Activated CD8-positive, alpha-beta memory T cell treated with anti-CD3 and anti-CD28 coated beads for 1 hour (primary cell): ENCODE data around the gene WASF1.

Source experiments
- DNase-seq, 2 donors: peaks; one replicate each; pipeline ENCODE4 v3.0.0-alpha.2; 2020; ENCODE audit warnings: low read depth in 1 of 2; ENCODE audit errors: extremely low read depth in 1 of 2

WASF1 gene

DNA sequence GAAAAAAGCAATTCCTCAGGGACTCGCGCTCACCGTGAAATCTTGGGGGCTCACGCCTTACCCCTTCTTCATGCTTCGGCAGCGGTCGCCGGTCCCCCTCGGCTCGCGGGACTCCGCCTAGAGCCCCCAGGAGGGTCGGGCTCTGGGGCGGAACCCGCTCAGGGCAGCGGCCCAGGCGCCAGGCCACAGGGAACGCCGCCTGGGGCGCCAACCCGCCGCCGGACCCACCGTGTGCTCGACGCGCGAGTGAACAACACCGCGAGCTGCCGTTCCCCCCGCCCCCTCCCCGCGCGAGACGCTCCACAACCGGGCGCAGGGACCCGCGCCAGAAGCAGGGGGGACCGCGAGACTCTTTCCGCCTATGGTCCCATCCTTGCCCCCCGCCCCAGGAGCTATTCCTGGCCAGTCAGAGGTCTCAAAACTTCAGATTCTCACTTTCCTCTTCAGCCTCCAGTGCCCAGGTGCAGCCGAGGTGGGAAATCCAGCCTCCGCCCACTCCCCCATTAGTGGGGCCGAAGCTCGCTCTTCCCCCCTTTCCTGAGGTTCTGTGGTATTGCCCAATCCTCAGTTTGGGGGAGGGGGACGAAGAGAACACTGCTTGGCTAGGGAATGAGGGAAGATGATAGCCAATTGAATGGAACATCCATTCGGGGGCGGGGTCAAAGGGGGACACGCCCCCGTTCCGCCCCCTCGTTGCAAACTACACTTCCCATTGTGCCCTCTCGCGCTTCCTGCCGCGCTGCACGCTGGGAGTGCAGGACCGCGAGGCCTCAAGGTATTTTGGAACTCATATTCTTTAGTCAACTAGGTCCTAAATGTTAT, at the start of gene WASF1:
Gene WASF1 (minus strand): TSS at position 265 of the 822 bp plus-strand sequence. CDS start 52,069 bp downstream, outside the sequence.
- peak; percentile 58 to 77 for DNase-seq

DNA sequence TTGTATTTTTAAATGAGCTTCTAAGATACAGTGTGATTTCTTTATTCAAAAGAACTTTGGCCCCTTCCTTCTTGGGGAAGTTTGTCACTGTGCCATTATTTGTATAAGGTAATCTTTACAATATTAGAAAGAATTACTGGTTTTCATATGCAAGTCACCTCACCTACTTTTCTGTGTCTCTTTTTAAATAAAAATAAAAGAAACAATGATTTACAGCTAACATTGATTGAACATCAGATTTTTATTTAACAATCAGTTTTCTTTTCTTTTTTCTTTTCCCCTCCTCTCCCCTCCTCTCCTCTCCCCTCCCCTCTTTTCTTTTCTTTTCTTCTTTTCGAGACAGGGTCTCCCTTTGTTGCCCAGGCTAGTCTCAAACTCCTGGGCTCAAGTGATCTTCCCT, 46.8 kb upstream of the WASF1 start:
- no peak for DNase-seq

DNA sequence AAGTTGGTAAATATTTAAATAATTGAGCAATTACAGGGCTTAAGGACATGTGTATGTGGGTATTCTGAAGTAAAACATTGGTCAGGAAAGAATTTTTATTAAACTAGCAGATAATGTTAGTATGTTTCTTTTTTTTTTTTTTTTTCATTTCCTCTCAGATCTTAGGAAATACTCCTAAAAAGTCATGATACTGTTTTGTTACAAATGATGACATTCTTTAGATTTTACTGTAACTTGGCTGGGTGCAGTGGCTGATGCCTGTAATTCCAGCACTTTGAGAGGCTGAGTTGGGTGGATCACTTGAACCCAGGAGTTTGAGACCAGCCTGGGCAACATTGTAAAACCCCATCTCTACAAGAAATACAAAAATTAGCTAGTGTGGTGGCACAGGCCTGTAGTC, 42.3 kb upstream of the WASF1 start:
- DNase-seq = no peak

DNA sequence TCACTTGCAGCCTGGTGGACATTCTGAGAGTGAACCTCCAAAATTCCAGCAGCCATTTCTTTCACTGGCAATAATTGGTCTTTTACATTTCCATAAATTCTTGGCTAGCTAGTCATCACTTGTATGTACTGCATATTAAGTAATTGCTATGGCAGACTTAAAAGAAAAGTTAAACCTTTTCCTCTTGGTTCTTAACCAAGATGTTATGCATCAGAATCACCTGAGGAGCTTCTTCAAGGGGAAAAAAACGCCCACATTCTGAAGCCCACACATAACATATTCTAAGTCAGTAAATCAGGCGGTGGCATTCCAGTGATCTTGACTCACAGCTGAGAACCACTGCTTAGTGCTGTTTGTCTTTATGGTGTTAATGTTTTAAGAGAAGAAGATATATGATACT, 37.8 kb upstream of the WASF1 start:
- no peak for DNase-seq

DNA sequence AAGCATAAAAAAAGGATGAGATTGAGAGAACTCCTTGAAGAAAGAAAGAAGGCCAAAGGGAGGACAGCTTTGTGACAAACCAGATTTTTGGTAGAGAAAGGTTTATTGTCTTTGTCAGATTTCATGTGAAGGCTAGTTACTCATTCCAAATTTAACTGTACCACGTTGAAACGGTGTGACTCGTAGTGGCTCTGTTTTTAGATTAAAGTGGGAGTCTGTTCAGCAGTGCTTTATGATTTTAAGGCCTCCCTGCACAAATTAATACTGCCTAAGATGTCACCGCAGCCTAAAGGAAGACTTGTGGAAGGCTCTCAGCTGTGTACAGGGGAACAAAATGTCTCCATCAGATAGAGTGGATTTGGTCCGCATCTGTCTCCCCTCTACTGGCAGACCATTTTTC, 36.7 kb upstream of the WASF1 start:
- DNase-seq = no peak

DNA sequence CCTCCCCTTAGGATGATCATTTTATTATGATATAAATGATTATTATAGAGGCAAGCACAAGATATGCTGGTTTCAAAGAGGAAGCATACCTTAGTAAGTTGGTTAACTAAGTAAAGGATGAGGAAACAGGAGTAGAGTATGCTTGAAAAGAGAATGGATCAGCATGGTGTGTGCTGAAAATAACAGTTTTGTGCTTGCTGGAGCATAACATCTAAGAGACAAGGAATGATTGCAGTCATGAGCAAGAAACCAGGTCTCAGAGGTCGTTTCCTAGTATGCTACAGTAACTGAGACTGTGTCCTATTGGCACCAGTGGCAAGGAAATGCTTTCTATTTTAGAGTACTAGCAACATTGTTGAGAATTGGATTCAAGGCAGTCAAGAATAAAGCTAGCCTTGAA, 34.9 kb upstream of the WASF1 start:
- no peak for DNase-seq

DNA sequence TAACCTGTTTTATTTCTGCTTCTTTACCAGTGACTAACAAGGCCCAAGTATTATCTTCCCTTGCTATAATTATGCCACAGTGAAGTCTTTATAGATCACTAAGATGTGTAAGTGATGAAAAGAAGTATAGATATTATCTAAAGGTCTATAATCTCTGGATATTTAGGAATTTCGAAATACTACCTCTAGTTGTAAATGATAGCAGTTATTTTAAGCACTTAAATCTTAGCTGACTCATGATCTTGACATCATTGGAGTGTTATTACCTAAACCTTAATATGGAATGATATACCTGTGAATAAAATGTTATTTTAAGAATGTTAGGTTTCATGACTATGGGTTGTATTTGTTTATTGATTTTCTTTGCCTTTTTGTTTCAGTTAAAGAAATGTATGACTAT, 32.3 kb upstream of the WASF1 start:
- no peak for DNase-seq

DNA sequence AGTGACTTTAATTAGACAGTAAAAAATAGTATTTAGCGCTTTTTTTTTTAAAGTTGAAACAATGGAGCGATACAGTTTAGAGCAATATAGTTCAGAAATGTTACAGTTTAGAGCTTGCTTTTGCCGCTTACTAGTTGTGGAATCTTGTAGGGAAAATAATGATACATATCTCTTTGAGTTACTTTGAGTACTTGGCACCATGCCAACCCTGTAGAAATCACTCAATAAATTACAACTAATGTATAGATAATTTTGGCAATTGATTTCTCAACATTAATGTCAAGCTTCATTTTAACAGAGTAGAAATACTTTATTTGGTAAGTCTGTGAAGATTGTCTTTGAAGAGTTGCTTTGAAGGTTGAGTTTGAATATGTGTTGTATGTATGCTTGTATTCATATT, 28.2 kb upstream of the WASF1 start:
- no peak for DNase-seq

DNA sequence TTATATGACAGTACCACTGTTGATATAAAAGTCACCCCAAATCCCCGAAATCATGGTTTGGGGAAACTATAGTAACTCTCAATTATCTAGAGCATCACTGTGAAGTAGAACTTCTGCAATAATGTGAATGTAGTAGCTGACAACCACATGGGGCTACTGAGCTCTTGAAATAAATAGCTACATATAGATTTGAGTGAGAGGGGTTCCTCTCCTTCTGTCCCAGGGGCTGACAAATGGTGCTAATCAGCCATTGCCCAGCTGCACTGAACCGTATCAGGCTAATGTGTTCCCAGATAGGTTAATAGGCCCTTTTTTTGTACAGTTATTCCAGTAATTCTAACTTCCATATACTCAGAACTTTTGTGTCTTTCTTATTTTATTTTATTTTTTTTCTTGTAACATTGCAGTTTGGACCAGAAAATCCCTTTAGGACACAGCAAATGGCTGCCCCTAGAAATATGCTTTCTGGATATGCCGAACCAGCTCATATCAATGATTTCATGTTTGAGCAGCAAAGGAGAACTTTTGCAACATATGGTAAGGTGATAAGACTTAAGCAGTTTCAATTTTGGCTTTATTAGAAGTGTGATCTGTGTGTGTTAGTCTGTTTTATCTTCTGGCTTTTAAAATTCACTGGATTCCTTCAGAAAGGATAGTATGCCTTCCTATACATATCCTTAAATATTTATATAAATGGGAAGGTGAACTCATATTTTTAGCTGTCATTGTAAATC, 21.8 kb upstream of the WASF1 start:
- DNase-seq = no peak

DNA sequence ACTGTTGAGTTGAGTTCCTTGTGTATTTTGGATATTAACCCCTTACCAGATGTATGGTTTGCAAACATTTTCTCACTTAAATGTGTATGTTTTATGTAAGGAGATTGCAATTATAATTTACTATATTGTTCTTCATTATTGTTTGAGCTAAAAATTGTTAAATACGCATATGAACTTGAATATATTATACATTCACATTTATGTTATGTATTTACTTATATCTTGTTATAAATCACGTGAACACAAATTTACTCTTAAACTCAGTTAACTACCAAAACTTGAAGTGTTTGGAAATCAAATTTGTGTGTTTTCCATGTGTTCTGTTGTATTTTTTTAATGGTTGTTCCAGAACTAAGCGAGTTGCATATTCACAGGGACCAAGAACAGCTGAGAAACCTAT, 19.1 kb upstream of the WASF1 start:
- no peak for DNase-seq

DNA sequence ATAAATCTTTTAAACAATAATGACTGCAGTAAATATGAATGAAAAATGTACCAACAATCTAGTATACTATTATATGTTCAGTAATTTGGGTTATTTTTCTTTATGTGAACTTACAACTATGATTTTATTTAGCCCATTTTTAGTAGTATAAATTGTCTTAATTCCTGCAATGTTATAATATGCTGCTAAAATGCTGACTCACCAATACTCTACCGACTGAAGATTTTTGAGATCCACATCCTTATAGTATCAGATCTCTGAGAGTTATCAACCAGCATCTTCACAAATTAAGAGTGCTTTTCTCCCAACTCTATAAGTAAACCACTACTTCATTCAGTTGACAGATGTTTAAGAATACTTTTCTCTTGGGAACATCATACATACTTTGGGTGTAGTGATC, 17.4 kb upstream of the WASF1 start:
- no peak for DNase-seq

DNA sequence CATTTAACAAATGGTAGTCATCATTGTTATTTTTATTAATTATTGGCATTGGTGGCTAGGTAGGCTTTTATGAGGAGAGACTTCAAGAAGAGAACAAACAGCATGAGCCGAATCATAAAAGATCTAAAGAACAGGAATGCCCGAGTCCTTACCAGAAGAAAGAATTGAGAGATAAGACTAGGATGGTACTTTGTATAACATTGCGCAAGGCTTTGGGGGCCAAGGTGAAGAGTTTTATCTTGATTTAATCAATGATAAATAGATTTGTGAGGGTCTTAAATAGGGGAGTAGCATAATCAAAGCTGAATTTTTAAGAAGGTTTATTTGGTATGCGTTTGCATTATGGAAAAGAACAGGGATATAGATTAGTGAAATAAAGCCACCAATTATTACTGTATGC, 16.2 kb upstream of the WASF1 start:
- no peak for DNase-seq

DNA sequence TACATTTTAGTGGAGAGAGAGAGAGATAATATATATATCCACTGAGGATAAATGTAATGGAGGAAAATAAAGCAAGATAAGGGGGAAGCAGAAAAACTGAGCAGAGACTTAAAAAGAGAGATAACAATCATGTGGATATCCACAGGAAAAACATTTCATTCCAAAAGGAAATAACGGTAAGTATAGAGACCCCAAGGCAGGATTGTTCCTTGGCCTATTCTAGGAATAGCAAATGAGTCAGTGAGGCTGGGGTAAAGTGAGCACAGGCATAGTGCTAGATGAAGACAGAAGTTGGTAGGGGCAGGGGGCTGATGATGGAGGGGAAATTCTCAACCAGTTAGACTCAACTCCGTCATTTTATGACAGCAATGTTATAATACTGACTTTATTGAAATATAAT, 12.0 kb upstream of the WASF1 start:
- DNase-seq = no peak

DNA sequence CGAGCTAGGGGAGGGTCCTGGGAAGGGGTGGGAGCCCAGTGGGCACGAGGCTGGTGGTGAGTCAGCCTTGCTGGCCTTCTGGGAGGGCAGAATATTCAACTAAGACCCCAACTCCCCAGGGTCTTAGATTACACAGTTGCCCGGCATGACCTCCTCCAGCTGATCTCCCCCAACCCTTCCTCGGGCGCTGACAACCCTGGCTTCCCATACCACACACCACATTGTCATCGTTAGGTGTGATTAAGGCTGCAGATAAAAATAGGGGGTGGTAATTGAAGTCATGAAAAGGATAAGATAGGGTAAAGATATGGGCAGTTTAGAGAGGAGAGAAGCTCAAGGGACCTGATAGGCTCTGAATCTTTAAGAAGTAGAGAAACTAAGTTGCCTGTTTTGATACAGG, 11.3 kb upstream of the WASF1 start:
- DNase-seq = no peak

DNA sequence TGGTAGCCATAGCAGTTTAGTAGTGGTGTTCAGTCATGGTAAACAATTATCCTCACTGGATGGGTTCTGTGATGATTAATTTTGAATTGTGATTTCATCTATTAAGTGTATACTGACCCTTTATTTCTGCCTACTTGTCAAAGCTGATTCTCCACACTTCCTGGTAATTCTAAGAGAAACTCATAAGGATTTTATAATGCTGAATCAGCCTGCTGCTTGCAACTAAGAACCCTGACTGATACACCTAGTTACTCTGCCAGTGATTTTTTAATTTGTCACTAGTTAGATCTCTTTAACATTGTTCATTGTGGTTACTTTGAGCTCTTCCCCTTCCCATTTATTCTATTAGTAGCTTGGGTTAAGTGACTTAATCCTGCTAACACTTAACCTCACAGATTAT, 9.3 kb upstream of the WASF1 start:
- no peak for DNase-seq

DNA sequence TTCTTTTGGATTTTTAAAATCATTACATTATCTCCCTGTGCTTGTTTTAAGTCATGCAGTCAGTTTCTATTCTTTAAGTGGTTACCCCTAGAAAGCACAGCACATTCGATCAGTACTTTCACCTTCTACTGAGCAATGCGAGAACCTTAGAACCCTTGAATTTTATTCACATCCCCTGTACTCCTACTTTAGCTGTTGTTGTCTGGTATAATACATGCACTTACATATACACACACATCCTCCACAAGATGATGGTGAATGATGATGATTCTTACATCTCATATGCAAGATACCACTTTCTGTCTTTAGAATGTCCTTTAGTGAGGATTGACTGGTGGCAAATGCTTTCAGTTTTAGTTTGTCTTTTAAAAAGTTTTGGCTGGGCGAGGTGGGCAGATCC, 6.4 kb upstream of the WASF1 start:
- DNase-seq = no peak

DNA sequence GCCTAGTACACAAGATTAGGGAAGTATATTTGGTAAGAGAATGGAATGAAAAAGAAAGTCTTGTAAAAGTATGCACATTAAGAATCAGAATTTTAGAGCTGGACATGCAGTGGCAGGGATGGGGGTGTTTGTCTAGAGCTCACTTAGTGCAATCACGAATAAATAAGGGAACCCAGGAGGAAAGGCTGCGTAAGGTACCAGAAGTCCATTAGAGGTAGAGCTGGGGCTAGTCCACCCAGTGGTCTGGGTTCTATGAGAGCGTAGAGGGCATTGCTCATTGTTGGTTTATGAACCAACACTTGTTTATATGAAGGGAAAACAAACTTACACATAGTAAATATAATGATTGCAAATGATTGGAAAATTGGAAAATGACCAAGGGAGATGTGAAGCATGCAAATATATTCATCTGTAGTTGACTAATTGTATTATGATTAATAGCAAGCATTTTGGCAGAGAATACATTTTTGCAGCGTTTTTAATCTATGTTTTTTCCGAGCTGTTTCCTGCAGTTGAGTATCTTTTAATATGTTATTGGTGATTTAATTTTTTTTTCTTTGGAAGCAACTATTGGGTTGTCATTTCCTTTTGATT, 3.9 kb upstream of the WASF1 start:
- no peak for DNase-seq

DNA sequence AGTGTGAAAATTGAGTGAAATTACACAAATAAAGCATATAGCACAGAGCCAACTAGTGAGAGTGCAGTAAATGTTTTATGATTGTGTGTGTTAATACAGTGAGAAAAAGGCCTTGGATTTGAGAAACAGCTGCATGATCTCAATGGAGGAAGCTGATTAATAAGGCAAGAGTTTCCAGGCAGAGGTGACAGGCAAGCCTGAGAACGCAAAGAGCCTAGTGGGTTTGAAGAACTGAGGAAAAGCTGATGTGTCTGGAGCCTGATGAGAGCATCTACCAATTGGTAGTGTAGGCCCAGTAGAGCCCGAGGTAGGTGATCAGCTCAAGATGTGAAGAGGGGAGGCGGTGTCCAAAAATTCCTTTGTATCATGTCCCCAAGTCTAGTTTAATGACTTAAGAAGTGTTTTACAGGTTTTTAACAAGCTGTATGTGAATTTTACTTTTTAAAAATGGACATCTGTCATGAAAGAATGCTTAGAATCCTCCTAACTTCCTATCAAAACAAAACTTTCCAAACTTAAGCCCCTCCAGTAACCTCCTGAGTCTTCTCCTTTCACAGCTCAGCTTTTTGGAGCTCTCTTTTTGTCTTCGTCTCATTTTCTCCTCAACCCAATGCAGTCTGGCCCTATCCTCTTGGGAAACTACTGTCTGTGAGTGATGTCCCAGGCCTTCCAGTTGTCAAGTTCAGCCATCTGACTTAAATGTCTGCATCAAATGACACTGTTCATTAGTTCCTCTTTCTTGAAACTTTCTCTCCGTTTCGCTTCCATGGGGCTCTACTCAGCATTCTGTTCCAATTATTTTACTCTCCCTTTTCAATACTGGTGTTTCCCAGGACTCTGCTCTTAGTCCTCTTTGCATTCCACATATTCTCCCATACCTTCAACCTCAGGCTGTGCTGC, 1.9 kb upstream of the WASF1 start:
- DNase-seq = no peak

DNA sequence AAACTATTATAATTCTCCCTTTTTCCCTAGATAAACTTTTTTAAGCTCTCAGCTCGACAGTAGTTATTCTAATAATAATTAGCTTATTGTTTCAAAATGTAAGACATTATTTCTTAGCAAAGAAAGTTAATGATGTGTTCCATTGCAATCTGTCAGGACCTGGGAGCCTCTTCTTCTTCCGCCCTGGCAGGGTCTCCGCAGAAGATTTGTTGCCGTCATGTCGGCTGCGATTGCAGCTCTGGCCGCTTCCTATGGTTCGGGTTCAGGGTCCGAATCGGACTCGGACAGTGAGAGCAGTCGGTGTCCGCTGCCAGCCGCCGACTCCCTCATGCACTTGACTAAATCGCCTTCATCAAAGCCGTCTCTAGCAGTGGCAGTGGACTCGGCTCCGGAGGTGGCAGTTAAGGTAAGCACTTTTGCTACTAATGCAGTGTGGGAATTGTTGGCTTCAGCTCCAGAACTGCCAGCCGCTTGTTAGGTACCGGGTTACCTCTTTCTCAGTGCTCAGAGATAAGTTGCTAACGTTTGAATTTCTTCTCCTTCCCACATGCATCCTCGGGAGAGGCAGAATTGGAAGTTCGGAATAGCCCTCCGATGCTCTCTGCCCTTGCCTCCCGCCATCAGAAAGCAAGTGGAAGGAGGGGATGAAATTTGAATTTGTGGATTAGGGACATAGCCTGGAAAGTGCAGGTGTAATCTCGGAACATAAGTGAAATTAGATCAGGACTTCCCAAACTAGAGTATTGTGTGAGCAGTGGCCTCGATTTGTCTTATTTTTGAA, 948 bp upstream of the WASF1 start, which contains the start of gene CDC40:
Gene CDC40 (plus strand): TSS at position 200 of the 781 bp plus-strand sequence. CDS start 18 bp downstream, at position 218.
- DNase-seq = peak; percentile 9 to 29
